ENCODE results near the gene CNTNAP2. TPM values are rescaled to one million over a fixed set of nuclear protein-coding genes. Genes with fewer than 3 reads are reported as not detected.

Gene CNTNAP2
- total and polyA plus RNA-seq, 8 donors = 0.19 to 18.2 (median 0.56) TPM

GRCh38 chr7:147861058-147861716 is 1744.6 kb downstream of the CNTNAP2 start:
- no peaks in the 10 kb centered on the region for H3K27me3 ChIP-seq
- TF ChIP-seq POLR2A (IDR thresholded peaks at IDR 0.05) = no peak
- TF ChIP-seq EP300 (IDR thresholded peaks at IDR 0.05) = no peak
- TF ChIP-seq, protein P1, sequence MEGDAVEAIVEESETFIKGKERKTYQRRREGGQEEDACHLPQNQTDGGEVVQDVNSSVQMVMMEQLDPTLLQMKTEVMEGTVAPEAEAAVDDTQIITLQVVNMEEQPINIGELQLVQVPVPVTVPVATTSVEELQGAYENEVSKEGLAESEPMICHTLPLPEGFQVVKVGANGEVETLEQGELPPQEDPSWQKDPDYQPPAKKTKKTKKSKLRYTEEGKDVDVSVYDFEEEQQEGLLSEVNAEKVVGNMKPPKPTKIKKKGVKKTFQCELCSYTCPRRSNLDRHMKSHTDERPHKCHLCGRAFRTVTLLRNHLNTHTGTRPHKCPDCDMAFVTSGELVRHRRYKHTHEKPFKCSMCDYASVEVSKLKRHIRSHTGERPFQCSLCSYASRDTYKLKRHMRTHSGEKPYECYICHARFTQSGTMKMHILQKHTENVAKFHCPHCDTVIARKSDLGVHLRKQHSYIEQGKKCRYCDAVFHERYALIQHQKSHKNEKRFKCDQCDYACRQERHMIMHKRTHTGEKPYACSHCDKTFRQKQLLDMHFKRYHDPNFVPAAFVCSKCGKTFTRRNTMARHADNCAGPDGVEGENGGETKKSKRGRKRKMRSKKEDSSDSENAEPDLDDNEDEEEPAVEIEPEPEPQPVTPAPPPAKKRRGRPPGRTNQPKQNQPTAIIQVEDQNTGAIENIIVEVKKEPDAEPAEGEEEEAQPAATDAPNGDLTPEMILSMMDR (IDR thresholded peaks at IDR 0.05) = no peak
- TF ChIP-seq POLR2AphosphoS5 (IDR thresholded peaks at IDR 0.05) = no peak
- no peaks in the 10 kb centered on the region for H3K4me1 ChIP-seq
- no peak overlapping the region for H3K4me3 ChIP-seq
- no peaks in the 10 kb centered on the region for H3K9me3 ChIP-seq
- no peak overlapping the region for H3K27ac ChIP-seq
- 79 to 94% (median 93%) methylated on average over 1 of the region's 1 CpG for WGBS, 5 donors
- no peaks in the 10 kb centered on the region for H3K36me3 ChIP-seq
- intact Hi-C loops (cut with DNase I; ENCODE audit: low total_unique reads) = no loop called here
- no peak for DNase-seq

GRCh38 chr7:147861945-147862344 is 1745.3 kb downstream of the CNTNAP2 start:
- Histone ChIP-seq H3K9me3 (no peaks in the 10 kb centered on the region), H3K36me3 (no peaks in the 10 kb centered on the region), H3K4me1 (no peaks in the 10 kb centered on the region), H3K27ac (no peak overlapping the region), H3K27me3 (no peaks in the 10 kb centered on the region), H3K4me3 (no peak overlapping the region)
- no peak for TF ChIP-seq POLR2A (IDR thresholded peaks at IDR 0.05)
- TF ChIP-seq, protein P1 (IDR thresholded peaks at IDR 0.05) = no peak
- no peak for TF ChIP-seq POLR2AphosphoS5 (IDR thresholded peaks at IDR 0.05)
- TF ChIP-seq EP300 (IDR thresholded peaks at IDR 0.05) = no peak
- 72 to 83% (median 80%) methylated on average over 6 of the region's 6 CpGs for WGBS, 5 donors
- intact Hi-C loops (cut with DNase I; ENCODE audit: low total_unique reads) = no loop called here
- DNase-seq = no peak

- TF ChIP-seq EP300 (IDR thresholded peaks at IDR 0.05) = no peak
- no peak for TF ChIP-seq POLR2A (IDR thresholded peaks at IDR 0.05)
- TF ChIP-seq, protein P1 (IDR thresholded peaks at IDR 0.05) = no peak
- TF ChIP-seq POLR2AphosphoS5 (IDR thresholded peaks at IDR 0.05) = no peak
- Histone ChIP-seq H3K9me3 (no peaks in the 10 kb centered on the region), H3K4me3 (no peak overlapping the region), H3K4me1 (no peaks in the 10 kb centered on the region), H3K27ac (no peak overlapping the region), H3K36me3 (no peaks in the 10 kb centered on the region), H3K27me3 (no peaks in the 10 kb centered on the region)
- intact Hi-C loops (cut with DNase I; ENCODE audit: low total_unique reads) = no loop called here
- WGBS, 5 donors = 55 to 86% (median 78%) methylated on average over 2 of the region's 2 CpGs
- DNase-seq = no peak
These were observed 1752.9 kb downstream of the CNTNAP2 start for GRCh38 chr7:147869456-147869855.

GRCh38 chr7:147878912-147879661 is 1762.5 kb downstream of the CNTNAP2 start:
- TF ChIP-seq POLR2A (IDR thresholded peaks at IDR 0.05) (no peak), EP300 (IDR thresholded peaks at IDR 0.05) (no peak), POLR2AphosphoS5 (IDR thresholded peaks at IDR 0.05) (no peak)
- TF ChIP-seq, protein P1 (IDR thresholded peaks at IDR 0.05) = no peak
- Histone ChIP-seq H3K27ac (no peak overlapping the region), H3K9me3 (no peaks in the 10 kb centered on the region), H3K4me3 (no peak overlapping the region), H3K4me1 (peaks cover 0 to 6% (median 0%) of the 10 kb centered on the region in 4 donors), H3K27me3 (no peaks in the 10 kb centered on the region), H3K36me3 (no peaks in the 10 kb centered on the region)
- DNase-seq = peak in 1 of 2 donors; percentile 13
- intact Hi-C loops (cut with DNase I; ENCODE audit: low total_unique reads) = no loop called here
- 41 to 50% (median 44%) methylated on average over 9 of the region's 9 CpGs for WGBS, 5 donors

Data from stomach (tissue), 9 donors.